Stomach (tissue), 9 donors: ENCODE data around the gene LAMP1. TPM values are rescaled to one million over a fixed set of nuclear protein-coding genes. Genes with fewer than 3 reads are reported as not detected.

Source experiments
- DNase-seq, 2 donors: peaks; one replicate each; pipeline versions ENCODE4 v3.0.0 to v3.0.0-alpha.2; 2013 to 2019
- H3K27ac ChIP-seq, 5 donors: fragments of 200-600 bp in 4 of 5; sonication (generic) in 4 of 5; one replicate each; pipeline ENCODE4 v1.5.1; 2013 to 2019; ENCODE audit warnings: mild to moderate bottlenecking in 1 of 5, moderate library complexity in 1 of 5
- H3K27me3 ChIP-seq, 3 donors: fragments of 200-600 bp; sonication (generic); one replicate each; pipeline ENCODE4 v1.5.1; 2017 to 2019; ENCODE audit warnings: mixed run types in 1 of 3
- H3K36me3 ChIP-seq, 4 donors: fragments of 200-600 bp; sonication (generic); 1 replicate in 3 of 4; 2 replicates in 1 of 4; pipeline ENCODE4 v1.5.1; 2016 to 2019
- H3K4me1 ChIP-seq, 4 donors: fragments of 200-600 bp; sonication (generic); one replicate each; pipeline ENCODE4 v1.5.1; 2016 to 2019
- H3K4me3 ChIP-seq, 4 donors: fragments of 200-600 bp; sonication (generic) in 3 of 4; one replicate each; pipeline ENCODE4 v1.5.1; 2016 to 2019; ENCODE audit warnings: mild to moderate bottlenecking in 1 of 4
- H3K9me3 ChIP-seq, 4 donors: fragments of 200-600 bp; sonication (generic); one replicate each; pipeline ENCODE4 v1.5.1; 2016 to 2019
- EP300 ChIP-seq: sonication (generic); formaldehyde crosslinking; IDR thresholded peaks from one replicate; pipeline ENCODE4 v1.6.1; 2017; ENCODE audit warnings: antibody characterized with exemption
- POLR2A ChIP-seq, 4 donors: fragments of 450-650 bp; IDR thresholded peaks; one replicate each; pipeline ENCODE4 v1.6.1; 2016; ENCODE audit warnings: antibody characterized with exemption in 4 of 4, control low read depth in 2 of 4, mild to moderate bottlenecking in 1 of 4, moderate library complexity in 1 of 4
- POLR2AphosphoS5 ChIP-seq, 3 donors: sonication (generic); formaldehyde crosslinking; IDR thresholded peaks; one replicate each; pipeline ENCODE4 v1.6.1; 2016; ENCODE audit warnings: antibody characterized with exemption in 3 of 3
- WGBS, 5 donors: extraction: QIAGEN DNeasy Blood & Tissue Kit in 3 of 5; methylation state at CpG; one replicate each; pipeline versions ENCODE4 v1.1.5 to v1.1.7; 2013 to 2018; 5-methylcytosine and 5-hydroxymethylcytosine counted together
- intact Hi-C: fragments of 100-400 bp; cut with DNase I; formaldehyde crosslinking; loops from one replicate; pipeline ENCODE4 v1.15.1; 2023; ENCODE audit warnings: low total_unique reads
- polyA plus RNA-seq, 3 donors: library from polyadenylated mRNA; stranded (reverse); fragments of 200-250 nt; gene quantifications; one replicate each; pipeline ENCODE4 v1.2.3, GENCODE V29; 2013
- total RNA-seq, 5 donors: library from RNA; depleted of rRNA; stranded (reverse); fragments of >200 nt; gene quantifications; one replicate each; pipeline versions ENCODE4 v1.1.0 to v1.2.3, GENCODE V29; 2014 to 2016
- TF ChIP-seq, protein P1 (sequence below), 7 experiments: fragments of 450-650 bp in 4 of 7; fragments of 200-600 bp in 3 of 7; sonication (generic) in 3 of 7; IDR thresholded peaks; one replicate each; pipeline ENCODE4 v1.5.1; 2016 to 2019; ENCODE audit warnings: antibody characterized with exemption in 7 of 7, control low read depth in 2 of 7, mild to moderate bottlenecking in 1 of 7
- donor health status: healthy with polysubstance abuse.
- donor health status: Bipolar disorder and iron deficiency.
- donor health status: healthy.

LAMP1 gene
- total and polyA plus RNA-seq, 8 donors = 20.9 to 121 (median 50.0) TPM

DNA sequence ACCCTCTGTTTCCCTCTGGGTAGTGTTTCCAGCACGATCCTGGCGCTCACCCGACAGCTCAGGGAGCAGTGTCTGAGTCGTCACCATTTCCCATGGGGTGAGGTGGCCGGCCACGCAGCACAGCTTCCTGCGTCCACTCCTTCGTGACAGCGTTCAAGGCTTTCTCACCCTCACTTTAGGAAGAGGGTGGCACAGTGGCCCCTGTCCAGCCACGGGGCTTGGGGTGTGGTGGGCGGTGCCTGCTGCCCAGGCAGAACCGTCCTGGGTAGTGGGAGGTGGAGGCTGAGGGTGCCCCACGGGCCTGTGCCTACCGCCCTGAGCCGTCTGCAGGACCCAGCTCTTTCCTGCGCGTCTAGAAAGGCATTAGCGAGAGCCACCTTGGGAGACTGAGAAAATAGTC, 21.9 kb downstream of the LAMP1 start:
- no peaks in the 10 kb centered on the region for H3K27me3 ChIP-seq
- no peak overlapping the region for H3K27ac ChIP-seq
- TF ChIP-seq EP300 = no peak
- no peak for TF ChIP-seq POLR2AphosphoS5 (IDR thresholded peaks at IDR 0.05)
- TF ChIP-seq, protein P1, sequence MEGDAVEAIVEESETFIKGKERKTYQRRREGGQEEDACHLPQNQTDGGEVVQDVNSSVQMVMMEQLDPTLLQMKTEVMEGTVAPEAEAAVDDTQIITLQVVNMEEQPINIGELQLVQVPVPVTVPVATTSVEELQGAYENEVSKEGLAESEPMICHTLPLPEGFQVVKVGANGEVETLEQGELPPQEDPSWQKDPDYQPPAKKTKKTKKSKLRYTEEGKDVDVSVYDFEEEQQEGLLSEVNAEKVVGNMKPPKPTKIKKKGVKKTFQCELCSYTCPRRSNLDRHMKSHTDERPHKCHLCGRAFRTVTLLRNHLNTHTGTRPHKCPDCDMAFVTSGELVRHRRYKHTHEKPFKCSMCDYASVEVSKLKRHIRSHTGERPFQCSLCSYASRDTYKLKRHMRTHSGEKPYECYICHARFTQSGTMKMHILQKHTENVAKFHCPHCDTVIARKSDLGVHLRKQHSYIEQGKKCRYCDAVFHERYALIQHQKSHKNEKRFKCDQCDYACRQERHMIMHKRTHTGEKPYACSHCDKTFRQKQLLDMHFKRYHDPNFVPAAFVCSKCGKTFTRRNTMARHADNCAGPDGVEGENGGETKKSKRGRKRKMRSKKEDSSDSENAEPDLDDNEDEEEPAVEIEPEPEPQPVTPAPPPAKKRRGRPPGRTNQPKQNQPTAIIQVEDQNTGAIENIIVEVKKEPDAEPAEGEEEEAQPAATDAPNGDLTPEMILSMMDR (IDR thresholded peaks at IDR 0.05) = no peak
- TF ChIP-seq POLR2A (IDR thresholded peaks at IDR 0.05) = no peak
- H3K9me3 ChIP-seq = no peaks in the 10 kb centered on the region
- no peaks in the 10 kb centered on the region for H3K4me1 ChIP-seq
- intact Hi-C loops = no loop called here
- DNase-seq = no peak
- 89 to 93% (median 90%) methylated on average over 18 of the region's 18 CpGs for WGBS, 5 donors
- peaks cover 52 to 87% (median 80%) of the 10 kb centered on the region in 4 donors for H3K36me3 ChIP-seq
- H3K4me3 ChIP-seq = no peak overlapping the region

DNA sequence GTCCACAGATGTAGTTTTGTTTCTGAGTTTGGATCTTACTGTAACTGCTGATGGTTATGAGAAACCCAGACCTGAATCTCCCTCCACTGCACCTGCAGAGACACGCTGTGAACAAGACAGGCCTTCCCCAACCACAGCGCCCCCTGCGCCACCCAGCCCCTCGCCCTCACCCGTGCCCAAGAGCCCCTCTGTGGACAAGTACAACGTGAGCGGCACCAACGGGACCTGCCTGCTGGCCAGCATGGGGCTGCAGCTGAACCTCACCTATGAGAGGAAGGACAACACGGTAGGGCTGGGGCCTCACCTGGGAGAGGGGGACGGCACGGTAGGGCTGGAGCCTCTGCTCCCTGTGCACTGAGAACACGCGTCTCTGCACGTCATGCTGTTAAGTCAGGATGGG, 22.3 kb downstream of the LAMP1 start:
- TF ChIP-seq POLR2A (IDR thresholded peaks at IDR 0.05) = no peak
- TF ChIP-seq POLR2AphosphoS5 (IDR thresholded peaks at IDR 0.05) = no peak
- no peak for TF ChIP-seq EP300
- TF ChIP-seq, protein P1 (IDR thresholded peaks at IDR 0.05) = no peak
- no peak overlapping the region for H3K4me3 ChIP-seq
- H3K36me3 ChIP-seq = peaks cover 54 to 89% (median 85%) of the 10 kb centered on the region in 4 donors
- intact Hi-C loops = no loop called here
- no peaks in the 10 kb centered on the region for H3K4me1 ChIP-seq
- no peak for DNase-seq
- H3K9me3 ChIP-seq = no peaks in the 10 kb centered on the region
- WGBS, 5 donors = 88 to 94% (median 93%) methylated on average over 8 to 14 of the region's 14 CpGs
- no peaks in the 10 kb centered on the region for H3K27me3 ChIP-seq
- H3K27ac ChIP-seq = no peak overlapping the region

DNA sequence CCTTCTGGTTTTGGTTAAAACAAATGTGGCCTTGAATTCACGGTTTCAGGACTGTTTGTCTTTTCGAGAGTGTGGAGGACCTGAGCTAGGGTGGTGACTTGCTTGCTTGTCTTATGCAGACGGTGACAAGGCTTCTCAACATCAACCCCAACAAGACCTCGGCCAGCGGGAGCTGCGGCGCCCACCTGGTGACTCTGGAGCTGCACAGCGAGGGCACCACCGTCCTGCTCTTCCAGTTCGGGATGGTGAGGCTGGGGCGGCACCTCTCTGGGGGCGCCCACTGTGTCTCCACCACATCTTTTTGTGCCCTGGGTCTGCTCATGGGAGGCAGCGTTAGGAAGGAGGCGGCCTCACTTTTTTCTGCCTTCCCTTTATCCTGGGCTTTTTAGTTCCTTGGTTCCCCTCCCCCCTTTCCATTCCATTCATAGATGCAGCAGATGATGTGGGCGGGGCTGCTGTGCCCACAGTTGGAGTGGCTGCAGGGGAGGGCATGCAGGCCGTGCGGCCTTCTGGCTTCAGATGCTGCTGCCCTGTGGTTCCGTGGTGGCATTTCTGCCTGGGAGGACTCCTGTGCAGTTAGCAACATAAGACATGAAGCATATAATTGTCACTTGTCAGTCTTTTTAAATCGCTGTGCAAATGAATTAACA, 23.3 kb downstream of the LAMP1 start:
- DNase-seq = no peak
- no peaks in the 10 kb centered on the region for H3K27me3 ChIP-seq
- H3K27ac ChIP-seq = no peak overlapping the region
- 92 to 95% (median 94%) methylated on average over 19 of the region's 19 CpGs for WGBS, 5 donors
- intact Hi-C loops = no loop called here
- no peaks in the 10 kb centered on the region for H3K4me1 ChIP-seq
- H3K36me3 ChIP-seq = peaks cover 59 to 99% (median 94%) of the 10 kb centered on the region in 4 donors
- TF ChIP-seq POLR2AphosphoS5 (IDR thresholded peaks at IDR 0.05) (no peak), EP300 (no peak), POLR2A (IDR thresholded peaks at IDR 0.05) (no peak)
- TF ChIP-seq, protein P1 (IDR thresholded peaks at IDR 0.05) = no peak
- H3K9me3 ChIP-seq = no peaks in the 10 kb centered on the region
- H3K4me3 ChIP-seq = no peak overlapping the region

DNA sequence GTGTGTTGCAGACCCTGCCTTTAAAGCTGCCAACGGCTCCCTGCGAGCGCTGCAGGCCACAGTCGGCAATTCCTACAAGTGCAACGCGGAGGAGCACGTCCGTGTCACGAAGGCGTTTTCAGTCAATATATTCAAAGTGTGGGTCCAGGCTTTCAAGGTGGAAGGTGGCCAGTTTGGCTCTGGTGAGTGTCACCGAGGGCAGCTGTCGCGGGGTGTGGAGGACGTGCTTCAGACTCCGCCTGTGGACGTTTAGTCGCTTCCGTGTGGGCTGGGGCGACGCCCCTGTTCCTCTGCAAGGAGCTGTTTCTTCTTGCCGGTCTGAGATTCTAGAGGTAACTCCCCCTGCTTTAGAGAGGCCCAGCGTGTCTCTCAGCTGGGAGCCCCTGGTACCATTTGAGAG, 24.5 kb downstream of the LAMP1 start:
- TF ChIP-seq POLR2AphosphoS5 (IDR thresholded peaks at IDR 0.05) = no peak
- TF ChIP-seq, protein P1 (IDR thresholded peaks at IDR 0.05) = no peak
- TF ChIP-seq POLR2A (IDR thresholded peaks at IDR 0.05) = no peak
- no peak for TF ChIP-seq EP300
- H3K4me1 ChIP-seq = no peaks in the 10 kb centered on the region
- H3K4me3 ChIP-seq = no peak overlapping the region
- 86 to 90% (median 88%) methylated on average over 17 to 22 of the region's 22 CpGs for WGBS, 5 donors
- H3K27ac ChIP-seq = no peak overlapping the region
- H3K27me3 ChIP-seq = no peaks in the 10 kb centered on the region
- DNase-seq = no peak
- intact Hi-C loops = no loop called here
- H3K9me3 ChIP-seq = no peaks in the 10 kb centered on the region
- H3K36me3 ChIP-seq = peaks cover 61 to 96% (median 96%) of the 10 kb centered on the region in 4 donors
